Stimulated activated CD4-positive, alpha-beta T cell treated with anti-CD3 and anti-CD28 coated beads, Interleukin-1b, Interleukin-23, amount 100 ng/mL, for 24 hours (primary cell): ENCODE measurements around the gene MAPK14.
"Not testable (repeated sequence)": the region's sequence is repeated elsewhere in the genome, so short reads cannot be mapped to it uniquely, and the experiment has no call there.

ENCODE experiments used
- DNase-seq, 4 experiments: peaks; one replicate each; pipeline ENCODE4 v3.0.0-alpha.2; 2020; ENCODE audit warnings: low read depth in 4 of 4, low spot score in 1 of 4

The MAPK14 gene

GRCh38 chr6:36068012-36068392, 40.4 kb downstream of the MAPK14 start:
- DNase-seq: no peak

- DNase-seq: no peak
Observed at GRCh38 chr6:36068586-36068985, 41.0 kb downstream of the MAPK14 start.

GRCh38 chr6:36069573-36069972, 42.0 kb downstream of the MAPK14 start:
- DNase-seq: no peak

- DNase-seq: no peak
Observed at GRCh38 chr6:36070252-36070651, 42.6 kb downstream of the MAPK14 start.

GRCh38 chr6:36071281-36071680, 43.7 kb downstream of the MAPK14 start:
- no peak for DNase-seq

- no peak for DNase-seq
Observed at GRCh38 chr6:36071714-36072113, 44.1 kb downstream of the MAPK14 start.

- DNase-seq: no peak
Observed at GRCh38 chr6:36072681-36073080, 45.1 kb downstream of the MAPK14 start.

- DNase-seq: no peak
Observed at GRCh38 chr6:36073587-36073986, 46.0 kb downstream of the MAPK14 start.

- DNase-seq: no peak
Observed at GRCh38 chr6:36075656-36076055, 48.0 kb downstream of the MAPK14 start.

- no peak for DNase-seq
Observed at GRCh38 chr6:36076178-36077063, 48.8 kb downstream of the MAPK14 start.

- no peak for DNase-seq
Observed at GRCh38 chr6:36078159-36078558, 50.6 kb downstream of the MAPK14 start.

GRCh38 chr6:36079601-36080000, 52.0 kb downstream of the MAPK14 start:
- no peak for DNase-seq

- no peak for DNase-seq
Observed at GRCh38 chr6:36082318-36082717, 54.7 kb downstream of the MAPK14 start.

- no peak for DNase-seq
Observed at GRCh38 chr6:36083446-36083845, 55.8 kb downstream of the MAPK14 start.

GRCh38 chr6:36088204-36088603, 60.6 kb downstream of the MAPK14 start:
- DNase-seq: not testable (repeated sequence)

GRCh38 chr6:36089048-36089447, 61.4 kb downstream of the MAPK14 start:
- no peak for DNase-seq

- no peak for DNase-seq
Observed at GRCh38 chr6:36094238-36094637, 66.6 kb downstream of the MAPK14 start.

- DNase-seq: peak; percentile 57 to 74 (median 68)
Observed at GRCh38 chr6:36094753-36095496, 67.3 kb downstream of the MAPK14 start.

- DNase-seq: no peak
Observed at GRCh38 chr6:36095497-36096391, 68.1 kb downstream of the MAPK14 start.

- no peak for DNase-seq
Observed at GRCh38 chr6:36098253-36098919, 70.8 kb downstream of the MAPK14 start.
